ENCODE results near the gene TOMM20.

The TOMM20 gene

DNA sequence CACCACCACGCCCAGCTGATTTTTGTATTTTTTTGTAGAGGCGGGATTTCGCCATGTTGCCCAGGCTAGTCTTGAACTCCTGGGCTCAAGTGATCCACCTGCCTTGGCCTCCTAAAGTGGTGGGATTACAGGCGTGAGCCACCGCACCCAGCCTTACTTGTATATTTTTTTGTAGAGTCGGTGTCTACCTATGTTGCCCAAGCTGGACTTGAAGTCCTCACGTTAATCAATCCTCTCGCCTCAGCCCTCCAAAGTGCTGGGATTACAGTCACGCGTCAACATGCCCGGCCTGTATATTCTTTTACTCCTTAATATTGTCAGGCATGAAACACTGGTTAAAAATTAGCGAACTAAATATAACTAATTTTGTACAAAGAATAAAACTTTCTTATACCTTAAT, 5.5 kb upstream of the TOMM20 start:
- no peak for DNase-seq (ENCODE audit: low read depth)

DNA sequence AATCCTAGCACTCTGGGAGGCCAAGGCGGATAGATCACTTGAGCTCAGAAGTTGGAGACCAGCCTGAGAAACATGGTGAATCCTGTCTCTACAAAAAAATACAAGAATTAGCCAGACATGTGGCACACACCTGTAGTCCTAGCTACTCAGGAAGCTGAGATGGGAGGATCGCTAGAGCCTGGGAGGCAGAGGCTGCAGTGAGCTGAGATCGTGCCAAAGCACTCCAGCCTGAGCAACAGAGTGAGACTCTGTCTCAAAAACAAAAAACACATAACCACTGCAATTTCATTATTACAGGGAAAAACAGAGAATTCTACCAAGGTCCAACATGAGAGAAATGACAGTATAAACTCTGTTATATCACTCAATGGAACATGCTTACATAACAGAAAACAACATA, 4.4 kb upstream of the TOMM20 start:
- DNase-seq (ENCODE audit: low read depth): no peak

DNA sequence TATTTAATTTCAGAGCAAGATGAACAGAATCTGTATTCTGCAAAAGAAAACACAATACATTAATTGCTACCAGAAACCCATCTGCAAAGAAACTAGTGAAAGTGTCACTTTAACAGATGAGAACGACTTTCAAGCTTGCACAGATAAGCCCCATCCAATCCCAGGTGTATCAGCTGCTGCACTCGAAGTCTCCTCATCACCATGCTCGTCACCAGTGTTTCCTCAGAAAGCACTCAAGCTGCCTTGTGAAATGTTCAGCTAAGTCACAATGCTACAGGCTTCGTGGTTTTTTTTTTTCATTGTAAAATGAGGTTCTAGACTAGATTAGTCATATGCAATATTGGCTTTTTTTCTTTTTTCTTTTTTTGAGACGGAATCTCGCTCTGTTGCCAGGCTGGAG, 3.3 kb upstream of the TOMM20 start:
- DNase-seq (ENCODE audit: low read depth): no peak

DNA sequence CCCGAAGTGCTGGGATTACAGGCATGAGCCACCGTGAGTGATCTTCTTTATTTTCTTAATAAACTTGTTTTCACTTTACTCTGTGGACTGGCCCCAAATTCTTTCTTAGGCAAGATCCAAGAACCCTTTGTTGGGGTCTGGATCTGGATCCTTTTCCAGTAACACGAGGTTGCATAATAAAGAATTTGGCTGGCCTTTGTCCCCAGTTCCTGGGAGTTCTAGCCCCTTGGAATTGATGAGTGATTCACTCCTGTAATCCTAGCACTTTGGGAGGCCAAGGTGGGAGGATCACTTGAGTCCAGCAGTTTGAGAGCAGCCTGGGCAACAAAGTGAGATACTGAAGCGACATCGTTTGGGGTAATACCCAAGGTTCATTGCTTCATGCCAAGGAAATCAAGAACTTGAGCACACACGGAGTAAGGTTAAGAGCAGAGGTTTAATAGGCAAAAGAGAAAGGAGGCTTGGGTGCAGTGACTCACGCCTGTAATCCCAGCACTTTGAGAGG, 2.2 kb upstream of the TOMM20 start:
- no peak for DNase-seq (ENCODE audit: low read depth)

DNA sequence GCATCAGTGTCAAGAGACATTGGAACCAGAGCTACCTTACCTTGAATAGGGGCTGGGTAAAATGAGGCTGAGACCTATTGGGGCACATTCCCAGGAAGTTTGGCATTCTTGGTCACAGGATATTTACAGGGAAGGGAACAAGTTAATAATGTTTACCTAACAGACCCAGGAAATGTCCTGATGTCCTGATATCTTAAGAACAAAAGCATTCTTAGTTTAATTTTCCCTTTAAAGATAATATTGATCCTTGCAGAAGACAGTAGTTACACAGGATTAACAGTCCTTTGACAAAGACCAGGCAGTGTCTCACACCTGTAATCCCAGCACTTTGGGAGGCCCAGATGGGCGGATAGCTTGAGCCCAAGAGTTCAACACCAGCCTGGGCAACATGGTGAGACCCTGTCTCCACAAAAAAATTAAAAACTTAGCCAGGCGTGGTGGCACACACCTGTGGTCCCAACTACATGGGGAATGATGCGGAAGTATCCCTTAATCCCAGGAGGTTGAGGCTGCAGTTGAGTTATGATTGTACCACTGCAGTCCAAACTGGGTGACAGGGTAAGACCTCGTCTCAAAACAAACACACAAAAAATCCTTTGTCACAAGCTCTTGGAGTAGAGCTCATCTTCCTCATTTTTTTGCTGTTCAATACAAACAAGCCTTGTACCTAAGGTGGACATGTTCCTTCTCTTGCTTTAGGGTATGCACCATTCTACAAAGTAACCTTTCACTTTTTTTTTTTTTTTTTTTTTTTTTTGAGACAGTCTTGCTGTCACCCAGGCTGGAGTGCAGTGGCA, 1.3 kb upstream of the TOMM20 start:
- no peak for DNase-seq (ENCODE audit: low read depth)

DNA sequence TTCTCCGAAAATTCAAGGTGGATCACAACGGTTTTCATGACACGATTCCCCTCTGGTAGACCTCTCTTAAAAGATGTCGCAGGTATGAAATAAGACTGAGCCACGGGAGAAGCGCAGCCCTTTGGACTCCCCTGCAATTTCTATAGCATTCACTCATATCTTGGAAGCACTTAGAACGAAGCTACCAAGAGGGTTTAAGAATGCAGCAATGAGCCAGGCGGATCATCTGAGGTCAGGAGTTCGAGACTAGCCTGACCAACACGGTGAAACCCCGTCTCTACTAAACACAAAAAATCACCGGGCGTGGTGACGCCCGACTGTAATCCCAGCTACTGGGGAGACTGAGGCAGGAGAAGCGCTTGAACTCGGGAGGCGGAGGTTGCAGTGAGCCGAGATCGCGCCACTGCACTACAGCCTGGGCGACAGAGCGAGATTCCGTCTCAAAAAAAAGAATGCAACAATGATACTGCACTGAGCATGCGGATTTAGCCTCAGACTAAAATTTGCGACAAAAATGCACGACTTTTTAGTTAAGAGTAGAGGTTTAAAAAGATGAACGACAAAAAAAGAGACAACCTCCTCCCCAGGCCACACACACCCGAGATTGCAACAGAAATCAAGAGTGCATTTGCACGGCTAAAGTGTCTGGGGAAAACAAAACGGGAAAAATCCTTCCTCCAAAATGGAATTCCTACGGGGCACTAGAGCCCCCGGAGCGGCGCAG, 743 bp downstream of the TOMM20 start:
- no peak for DNase-seq (ENCODE audit: low read depth)

DNA sequence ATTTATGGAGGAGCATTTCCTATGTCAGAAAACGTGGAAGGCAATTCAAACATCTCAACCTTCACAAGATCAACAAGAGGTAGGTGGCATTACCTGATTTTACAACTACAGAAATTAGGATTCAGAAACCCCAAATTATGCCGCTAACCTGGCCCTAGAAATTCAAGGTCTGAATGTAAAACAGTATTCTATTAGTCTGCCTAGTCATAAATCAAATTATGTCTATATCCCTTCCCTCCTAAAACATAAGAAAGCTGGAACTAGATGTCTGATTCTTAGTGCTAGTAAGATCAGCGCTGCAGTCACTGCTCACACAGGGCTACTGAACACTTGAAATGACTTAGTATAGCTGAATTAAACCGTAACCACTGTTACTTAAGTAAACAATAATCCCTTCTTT, 1.4 kb downstream of the TOMM20 start:
- no peak for DNase-seq (ENCODE audit: low read depth)

DNA sequence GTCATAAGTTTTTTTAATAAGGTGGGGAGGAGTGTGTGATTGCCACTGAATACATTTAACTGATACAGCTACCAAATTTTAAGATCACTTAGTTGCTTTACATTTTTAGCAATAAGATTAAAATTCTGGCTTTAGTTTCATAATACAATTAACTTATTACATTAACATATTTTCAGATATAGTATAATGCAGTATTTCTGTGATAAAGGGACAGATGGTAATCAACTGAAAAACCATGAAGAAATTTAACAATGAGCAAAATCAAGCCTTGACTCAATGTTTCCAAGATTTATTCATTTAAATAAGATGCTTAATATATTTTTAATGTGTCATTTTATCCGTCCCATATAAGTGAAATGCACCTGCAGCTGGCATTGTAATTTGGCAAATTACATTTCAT, 4.0 kb downstream of the TOMM20 start:
- DNase-seq (ENCODE audit: low read depth): no peak

DNA sequence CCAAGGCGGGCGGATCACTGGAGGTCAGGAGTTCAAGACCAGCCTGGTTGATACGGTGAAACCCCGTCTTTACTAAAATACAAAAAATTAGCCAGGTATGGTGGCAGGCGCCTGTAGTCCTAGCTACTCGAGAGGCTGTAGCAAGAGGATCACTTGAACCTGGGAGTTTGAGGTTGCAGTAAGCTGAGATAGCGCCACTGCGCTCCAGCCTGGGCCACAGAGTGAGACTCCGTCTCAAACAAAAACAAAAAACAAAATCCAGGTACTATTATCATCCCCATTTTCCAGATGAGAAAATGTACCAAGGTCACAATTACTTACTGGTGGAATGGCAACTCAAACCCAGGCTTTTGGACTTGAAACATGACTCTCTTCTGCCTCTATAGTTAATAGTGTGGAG, 4.5 kb downstream of the TOMM20 start:
- no peak for DNase-seq (ENCODE audit: low read depth)

DNA sequence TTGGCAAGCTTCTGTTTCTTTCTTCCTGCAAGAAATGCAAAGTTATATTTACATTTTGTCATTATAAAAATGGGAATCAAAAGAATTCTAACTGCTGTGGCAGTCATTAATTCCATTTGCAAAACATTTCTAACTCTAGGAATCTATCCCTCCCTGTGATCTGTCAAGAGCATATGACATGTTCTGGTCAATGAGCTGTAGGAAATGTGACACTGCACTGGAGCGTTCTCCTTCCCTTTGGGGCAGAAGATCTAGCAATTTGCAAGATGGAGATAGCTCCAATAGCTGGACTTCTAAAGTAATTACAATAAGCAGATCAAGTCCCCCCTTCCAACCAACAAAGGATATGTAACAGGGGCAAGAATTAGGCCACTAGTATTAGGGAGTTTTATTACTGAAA, 6.3 kb downstream of the TOMM20 start:
- DNase-seq (ENCODE audit: low read depth): no peak

DNA sequence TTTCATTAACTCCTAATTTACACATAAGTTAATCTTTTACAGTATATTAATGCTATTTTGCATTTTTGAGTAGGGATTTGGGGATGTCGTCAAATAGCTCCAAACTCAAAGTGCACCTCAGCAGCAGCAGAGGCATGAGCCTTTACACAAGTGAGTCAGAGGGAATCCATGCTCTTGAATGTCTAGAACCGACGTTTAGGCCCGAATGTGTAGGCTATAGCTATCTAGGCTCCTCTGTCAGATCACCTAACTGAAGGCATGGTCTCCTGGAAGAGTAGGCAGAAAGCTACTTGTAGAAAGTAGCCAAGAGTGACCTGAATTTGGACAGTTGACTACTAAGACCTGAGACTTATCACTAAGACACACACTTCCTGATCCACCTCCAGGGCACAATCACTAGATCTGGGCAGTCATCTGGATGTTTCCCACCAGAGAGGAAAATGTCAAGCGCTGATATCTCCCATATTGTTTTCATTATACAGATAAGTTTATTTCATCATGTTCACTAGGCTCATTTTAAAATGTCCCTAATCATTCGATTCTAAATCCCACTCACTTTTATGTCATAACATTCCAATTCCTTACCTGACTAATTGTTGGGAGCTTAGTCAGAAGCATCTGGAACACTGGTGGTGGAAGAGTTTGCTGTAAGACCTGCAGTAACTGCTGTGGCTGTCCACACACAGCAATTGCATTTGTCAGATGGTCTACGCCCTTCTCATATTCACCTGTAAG, 15.3 kb downstream of the TOMM20 start:
- DNase-seq (ENCODE audit: low read depth): no peak

DNA sequence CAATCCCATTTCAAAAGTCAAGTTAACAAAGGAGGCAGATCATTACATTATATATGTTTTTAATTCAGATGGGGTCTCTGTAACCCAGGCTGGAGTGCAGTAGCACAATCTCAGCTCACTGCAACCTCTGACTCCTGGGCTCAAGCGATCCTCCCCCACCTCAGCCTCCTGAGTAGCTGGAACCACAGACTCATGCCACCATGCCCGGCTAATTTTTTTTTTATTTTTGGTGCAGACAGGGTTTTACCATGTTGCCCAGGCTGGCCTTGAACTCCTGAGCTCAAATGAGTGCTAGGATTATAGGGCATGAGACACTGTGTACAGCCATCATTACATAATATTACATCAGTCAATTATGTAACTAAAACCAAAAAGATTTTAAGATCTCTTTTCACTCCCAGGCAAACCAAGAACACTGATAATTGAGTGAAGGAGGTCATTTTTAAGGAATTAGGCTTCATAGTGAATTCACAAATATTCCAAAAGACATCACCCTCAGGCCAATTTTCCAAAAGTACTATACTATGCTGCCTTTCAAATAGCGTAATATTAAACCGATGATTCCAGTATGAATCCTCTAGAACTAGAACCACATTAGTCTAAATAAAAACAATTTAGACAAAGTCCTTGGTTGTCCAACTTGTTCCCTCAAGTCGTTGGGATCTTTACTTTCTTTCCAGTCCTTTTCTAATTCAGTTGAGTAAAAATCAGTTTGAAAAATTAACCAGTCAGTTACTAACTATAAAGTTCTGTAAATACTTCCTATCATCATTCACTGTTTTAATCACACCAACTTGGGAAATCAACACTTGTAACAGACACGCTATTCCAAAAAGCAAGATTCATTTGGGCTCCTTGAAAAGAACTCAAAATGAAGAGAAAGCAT, 16.1 kb downstream of the TOMM20 start:
- no peak for DNase-seq (ENCODE audit: low read depth)

DNA sequence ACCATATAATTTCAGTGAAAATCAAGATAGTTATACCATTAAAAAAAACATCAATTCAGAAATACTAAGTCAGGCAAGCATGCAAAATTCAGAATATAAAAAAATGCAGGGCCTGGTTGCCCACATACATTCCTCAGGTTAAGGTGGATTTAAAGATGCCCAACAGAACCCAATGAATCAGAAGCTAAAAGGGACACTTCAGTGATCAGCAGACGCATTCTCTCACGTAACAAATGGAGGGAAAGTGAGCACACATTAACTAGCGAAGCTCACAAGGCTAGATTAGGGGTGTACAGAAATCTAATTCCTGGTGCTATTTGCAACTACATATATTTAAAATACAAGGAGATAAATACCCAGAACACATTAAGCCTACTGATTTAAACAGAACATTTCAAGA, 17.5 kb downstream of the TOMM20 start:
- DNase-seq (ENCODE audit: low read depth): no peak

DNA sequence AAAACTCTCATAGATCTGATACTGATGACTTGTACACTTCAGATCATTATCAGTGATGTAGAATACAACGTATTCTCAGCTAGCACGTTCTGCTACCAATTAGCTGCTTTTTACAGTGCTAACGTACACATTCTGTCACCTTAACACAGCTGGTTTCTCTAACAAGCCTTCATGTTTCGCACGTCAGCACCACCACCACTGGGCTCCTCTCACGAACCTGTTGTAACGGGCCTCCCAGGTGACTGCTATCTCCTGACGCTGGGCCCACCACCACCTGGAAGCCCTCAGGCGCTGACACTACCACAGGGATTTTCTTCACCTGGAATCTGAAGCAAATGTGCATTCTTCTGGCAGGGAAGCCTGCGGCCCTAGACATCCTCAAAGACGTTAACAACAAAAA, 19.8 kb downstream of the TOMM20 start:
- DNase-seq (ENCODE audit: low read depth): no peak

DNA sequence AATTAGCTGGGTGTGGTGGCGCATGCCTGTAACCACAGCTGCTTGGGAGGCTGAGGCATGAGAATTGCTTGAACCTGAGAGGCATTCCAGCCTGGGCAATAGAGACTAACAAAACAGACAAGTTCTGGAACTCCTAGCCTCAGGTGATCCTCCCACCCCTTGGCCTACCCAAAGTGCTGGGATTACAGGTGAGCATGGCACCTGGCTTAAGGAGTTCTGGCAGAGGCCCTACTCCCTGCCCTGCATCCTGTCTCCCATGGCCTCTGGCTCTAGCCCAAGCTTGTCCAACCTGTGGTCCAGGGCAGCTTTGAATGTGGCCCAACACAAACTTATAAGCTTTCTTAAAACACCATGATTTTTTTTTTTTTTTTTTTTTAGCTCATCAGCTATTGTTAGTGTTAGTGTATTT, 20.4 kb downstream of the TOMM20 start:
- DNase-seq (ENCODE audit: low read depth): no peak

DNA sequence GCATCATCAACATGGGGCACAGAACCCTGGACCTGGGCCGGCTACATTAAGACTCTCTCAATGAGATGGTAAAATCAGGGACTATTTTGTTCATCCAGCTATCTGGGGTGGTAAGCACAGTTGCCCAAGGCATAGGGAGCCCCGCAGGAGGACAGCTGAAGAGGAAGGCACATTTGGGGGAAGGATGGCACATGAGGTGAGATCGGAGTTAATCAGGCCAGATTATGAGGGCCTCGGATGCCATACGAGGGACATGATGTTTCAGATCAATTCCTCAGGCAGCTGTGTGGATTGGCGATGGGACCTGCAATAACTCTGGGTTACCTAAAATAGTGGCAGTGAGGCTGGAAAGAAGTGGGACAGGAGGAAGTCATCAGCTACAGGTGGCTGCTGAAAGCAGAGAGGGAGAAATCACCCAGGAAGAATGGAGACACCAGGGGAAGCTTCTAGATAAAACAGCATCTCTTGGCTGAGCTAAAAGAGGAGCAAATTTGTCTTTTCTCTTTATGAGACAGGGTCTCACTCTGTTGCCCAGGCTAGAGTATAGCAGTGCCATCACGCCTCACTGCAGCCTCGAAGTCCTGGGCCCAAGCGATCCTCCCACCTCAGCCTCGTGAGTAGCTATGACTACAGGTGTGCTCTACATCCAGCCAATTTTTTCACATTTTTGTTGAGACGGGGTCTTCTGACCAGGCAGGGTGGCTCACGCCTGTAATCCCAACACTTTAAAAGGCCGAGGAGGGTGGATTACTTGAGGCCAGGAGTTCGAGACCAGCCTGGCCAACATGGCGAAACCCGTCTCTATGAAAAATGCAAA, 21.1 kb downstream of the TOMM20 start:
- no peak for DNase-seq (ENCODE audit: low read depth)

DNA sequence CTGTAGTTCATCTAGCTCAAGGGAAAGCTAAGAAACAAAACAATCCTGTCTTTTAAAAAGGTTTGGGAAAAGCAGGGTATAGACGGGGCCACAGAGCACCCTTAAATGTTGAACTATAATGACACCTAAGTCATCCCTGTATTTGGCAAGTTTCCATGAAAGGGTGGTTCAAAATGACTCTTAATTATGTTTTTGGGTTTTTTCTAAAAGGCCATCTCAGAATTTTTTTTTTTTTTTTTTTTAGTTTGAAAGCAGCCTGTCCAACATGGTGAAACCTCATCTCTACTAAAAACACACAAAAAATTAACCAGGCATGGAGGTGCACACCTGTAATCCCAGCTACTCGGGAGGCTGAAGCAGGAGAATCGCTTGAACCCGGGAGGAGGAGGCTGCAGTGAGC, 22.2 kb downstream of the TOMM20 start:
- DNase-seq (ENCODE audit: low read depth): no peak

DNA sequence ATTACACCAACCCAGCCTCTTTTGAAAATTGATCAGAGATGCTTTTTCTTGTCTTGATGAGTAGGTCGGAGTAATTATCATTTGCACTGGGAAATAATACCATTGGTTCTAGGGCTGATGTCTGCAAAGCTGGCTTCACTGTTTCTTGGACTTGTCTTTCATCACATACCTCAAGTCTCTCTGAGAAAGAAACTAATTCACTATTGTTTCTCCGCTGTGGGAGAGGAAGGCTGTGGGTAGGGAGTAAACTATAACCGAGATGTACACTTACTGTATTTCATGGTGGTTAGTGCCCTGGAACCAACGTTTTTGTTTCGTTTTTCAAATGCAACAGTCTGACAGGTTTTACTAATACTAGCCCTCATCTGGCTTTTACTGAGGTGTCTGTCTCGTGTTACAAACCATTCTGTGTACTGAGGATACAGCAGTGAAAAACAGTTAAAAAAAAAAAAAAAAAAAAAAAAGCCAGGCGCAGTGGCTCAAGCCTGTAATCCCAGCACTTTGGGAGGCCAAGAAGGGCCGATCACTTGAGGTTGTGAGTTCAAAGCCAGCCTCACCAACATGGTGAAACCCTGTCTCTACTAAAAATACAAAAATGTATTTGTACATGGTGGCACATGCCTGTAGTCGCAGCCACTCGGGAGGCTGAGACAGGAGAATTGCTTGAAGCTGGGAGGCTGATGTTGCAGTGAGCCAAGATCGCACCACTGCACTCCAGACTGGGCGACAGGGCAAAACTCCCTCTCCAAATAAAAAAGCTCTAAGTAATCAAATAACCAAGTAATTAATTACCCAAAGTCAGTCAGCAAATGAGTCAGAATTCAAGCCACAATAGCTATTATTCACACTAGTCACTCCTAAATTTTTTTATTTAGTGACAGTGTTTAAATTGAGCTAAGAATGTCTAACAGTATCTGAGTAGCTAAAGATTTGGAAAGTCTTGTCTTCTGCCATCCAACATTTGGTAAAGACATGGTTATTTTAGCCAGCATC, 23.3 kb downstream of the TOMM20 start:
- no peak for DNase-seq (ENCODE audit: low read depth)

DNA sequence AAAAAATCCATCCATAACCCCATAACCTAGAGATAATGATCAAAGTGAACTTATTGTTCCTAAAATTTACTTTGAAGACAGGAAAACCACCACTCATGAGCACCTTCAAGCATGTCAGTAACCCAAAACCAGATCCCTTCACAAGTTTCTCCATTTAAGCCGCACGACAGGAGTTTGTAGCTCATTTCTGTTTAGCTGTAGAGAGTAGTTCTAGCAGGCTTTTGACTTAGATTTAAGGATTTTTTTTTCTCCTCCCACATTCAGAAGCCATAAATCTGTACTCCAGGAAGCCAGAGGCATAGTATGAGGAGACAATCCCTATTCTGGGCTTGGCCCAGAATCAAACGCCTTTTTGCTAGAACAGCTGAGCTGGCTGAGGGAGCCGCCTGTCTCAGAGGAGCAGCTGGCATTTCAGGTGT, 25.6 kb downstream of the TOMM20 start:
- DNase-seq (ENCODE audit: low read depth): no peak

DNA sequence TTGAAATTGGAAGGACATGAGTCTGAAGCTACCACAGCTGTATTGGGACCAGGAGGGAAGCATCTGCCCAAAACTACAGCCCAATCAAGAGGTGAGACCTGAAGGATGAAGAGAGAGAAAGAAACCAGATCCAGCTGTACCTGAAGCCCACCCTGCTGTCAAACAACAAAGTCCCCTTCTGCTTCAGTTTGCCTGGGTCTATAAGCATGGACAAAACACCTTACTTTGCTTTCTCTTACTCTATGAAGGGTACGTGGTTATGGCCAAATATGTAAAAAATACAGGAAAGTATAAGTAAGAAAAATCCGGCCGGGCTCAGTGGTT, 26.4 kb downstream of the TOMM20 start:
- DNase-seq (ENCODE audit: low read depth): no peak
